Measurements from ENCODE around the gene ASTN2. TPM values are rescaled to one million over a fixed set of nuclear protein-coding genes. Genes with fewer than 3 reads are reported as not detected.

ASTN2 gene
- total and polyA plus RNA-seq, 9 of the 15 experiments (the other 6 are each of a cell fraction or from before 2014, with no cell fraction given) = 0.56 to 3.5 (median 1.9) TPM

DNA sequence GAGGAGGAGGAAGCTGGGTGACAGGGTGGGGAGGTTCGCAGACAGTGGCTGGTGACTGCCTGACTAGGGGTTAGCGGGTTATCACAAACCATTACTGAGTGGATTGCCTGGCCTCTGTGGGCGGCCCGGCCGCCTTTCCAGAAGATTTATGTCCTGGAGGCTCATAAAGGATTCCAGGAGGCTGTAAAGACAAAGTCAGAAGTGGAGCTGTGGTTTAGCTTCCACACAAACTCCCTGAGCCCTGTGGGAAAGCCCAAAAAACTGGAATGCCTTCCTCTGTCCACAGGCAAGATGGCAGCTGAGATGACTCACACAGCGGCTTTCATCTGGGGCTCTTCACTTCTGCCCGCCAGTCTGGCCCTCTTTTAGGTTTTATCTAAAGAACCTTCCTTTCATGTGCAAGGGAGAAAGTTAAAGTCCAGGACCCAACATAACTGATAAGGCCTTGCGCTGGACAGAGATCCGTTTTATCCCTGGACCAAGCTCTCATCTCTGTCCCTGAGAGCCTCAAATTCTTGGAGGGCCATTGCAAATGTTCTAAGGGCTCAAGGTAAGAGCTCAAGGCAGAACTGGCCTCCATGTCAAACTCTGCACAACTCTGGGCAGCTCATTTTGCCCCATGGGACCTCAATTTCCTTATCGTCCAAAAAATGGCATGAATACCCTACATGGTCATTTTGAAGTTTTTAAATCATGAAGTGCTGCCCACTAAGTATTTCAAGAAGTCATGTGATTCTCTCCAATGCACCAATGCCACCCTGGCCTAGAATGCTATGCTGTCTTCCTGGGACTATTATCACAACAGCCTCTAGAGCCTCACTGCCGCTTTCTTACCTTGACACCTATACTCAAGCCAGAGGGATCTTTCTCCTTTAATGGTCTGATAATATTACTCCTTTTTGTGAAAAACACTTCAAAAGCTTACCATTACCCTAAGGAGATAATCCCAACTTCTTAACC, 977.2 kb downstream of the ASTN2 start (continued):
- TF ChIP-seq, protein P1, sequence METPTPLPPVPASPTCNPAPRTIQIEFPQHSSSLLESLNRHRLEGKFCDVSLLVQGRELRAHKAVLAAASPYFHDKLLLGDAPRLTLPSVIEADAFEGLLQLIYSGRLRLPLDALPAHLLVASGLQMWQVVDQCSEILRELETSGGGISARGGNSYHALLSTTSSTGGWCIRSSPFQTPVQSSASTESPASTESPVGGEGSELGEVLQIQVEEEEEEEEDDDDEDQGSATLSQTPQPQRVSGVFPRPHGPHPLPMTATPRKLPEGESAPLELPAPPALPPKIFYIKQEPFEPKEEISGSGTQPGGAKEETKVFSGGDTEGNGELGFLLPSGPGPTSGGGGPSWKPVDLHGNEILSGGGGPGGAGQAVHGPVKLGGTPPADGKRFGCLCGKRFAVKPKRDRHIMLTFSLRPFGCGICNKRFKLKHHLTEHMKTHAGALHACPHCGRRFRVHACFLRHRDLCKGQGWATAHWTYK (CRISPR knock-in tag; IDR thresholded peaks at IDR 0.05) = peak; percentile 83
- TF ChIP-seq NCOR1 (IDR thresholded peaks at IDR 0.05) = peak; percentile 77
- TF ChIP-seq RFX7 (CRISPR knock-in tag; IDR thresholded peaks at IDR 0.05) = no peak
- TF ChIP-seq SREBF1 (IDR thresholded peaks at IDR 0.05; ENCODE audit: borderline replicate concordance, low read depth, low read length) = no peak
- TF ChIP-seq RFX1 (IDR thresholded peaks at IDR 0.05) = no peak
- TF ChIP-seq HDAC2 (IDR thresholded peaks at IDR 0.05) = no peak
- TF ChIP-seq ZNF699 (CRISPR knock-in tag; IDR thresholded peaks at IDR 0.05; ENCODE audit: insufficient replicate concordance) = no peak
- no peak; the same call in 1 of the 2 replicates for TF ChIP-seq RBFOX2 (IDR thresholded peaks at IDR 0.05; ENCODE audit: low read depth, low read length)
- TF ChIP-seq, protein P2, sequence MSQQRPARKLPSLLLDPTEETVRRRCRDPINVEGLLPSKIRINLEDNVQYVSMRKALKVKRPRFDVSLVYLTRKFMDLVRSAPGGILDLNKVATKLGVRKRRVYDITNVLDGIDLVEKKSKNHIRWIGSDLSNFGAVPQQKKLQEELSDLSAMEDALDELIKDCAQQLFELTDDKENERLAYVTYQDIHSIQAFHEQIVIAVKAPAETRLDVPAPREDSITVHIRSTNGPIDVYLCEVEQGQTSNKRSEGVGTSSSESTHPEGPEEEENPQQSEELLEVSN (IDR thresholded peaks at IDR 0.05; ENCODE audit: borderline replicate concordance in 1 of 2, extremely low read depth in 1 of 2, insufficient read depth in 1 of 2, insufficient read length in 1 of 2, low read depth in 1 of 2, low read length in 1 of 2, poor library complexity in 1 of 2, severe bottlenecking in 1 of 2) = no peak
- TF ChIP-seq, protein P3, sequence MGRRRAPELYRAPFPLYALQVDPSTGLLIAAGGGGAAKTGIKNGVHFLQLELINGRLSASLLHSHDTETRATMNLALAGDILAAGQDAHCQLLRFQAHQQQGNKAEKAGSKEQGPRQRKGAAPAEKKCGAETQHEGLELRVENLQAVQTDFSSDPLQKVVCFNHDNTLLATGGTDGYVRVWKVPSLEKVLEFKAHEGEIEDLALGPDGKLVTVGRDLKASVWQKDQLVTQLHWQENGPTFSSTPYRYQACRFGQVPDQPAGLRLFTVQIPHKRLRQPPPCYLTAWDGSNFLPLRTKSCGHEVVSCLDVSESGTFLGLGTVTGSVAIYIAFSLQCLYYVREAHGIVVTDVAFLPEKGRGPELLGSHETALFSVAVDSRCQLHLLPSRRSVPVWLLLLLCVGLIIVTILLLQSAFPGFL (CRISPR knock-in tag; IDR thresholded peaks at IDR 0.05) = no peak
- TF ChIP-seq, protein P4, sequence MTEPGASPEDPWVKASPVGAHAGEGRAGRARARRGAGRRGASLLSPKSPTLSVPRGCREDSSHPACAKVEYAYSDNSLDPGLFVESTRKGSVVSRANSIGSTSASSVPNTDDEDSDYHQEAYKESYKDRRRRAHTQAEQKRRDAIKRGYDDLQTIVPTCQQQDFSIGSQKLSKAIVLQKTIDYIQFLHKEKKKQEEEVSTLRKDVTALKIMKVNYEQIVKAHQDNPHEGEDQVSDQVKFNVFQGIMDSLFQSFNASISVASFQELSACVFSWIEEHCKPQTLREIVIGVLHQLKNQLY (CRISPR knock-in tag; conservative IDR thresholded peaks at IDR 0.05) = no peak
- TF ChIP-seq ZNF354B (CRISPR knock-in tag; IDR thresholded peaks at IDR 0.05) = no peak
- no peak for TF ChIP-seq ZNF165 (CRISPR knock-in tag; IDR thresholded peaks at IDR 0.05; ENCODE audit: borderline replicate concordance)
- TF ChIP-seq U2AF1 (optimal IDR thresholded peaks at IDR 0.05; ENCODE audit: low read depth, low read length) = no peak
- no peak for TF ChIP-seq ZNF707 (CRISPR knock-in tag; conservative IDR thresholded peaks at IDR 0.05)
- no peak for TF ChIP-seq OTX1 (CRISPR knock-in tag; IDR thresholded peaks at IDR 0.05)
- no peak for TF ChIP-seq ZNF780A (CRISPR knock-in tag; IDR thresholded peaks at IDR 0.05)
- no peak for TF ChIP-seq ATF1 (CRISPR knock-in tag; IDR thresholded peaks at IDR 0.05)
- TF ChIP-seq ATF1 (tag; IDR thresholded peaks at IDR 0.05) = peak; percentile 58
- no peak for TF ChIP-seq ILK (tag; IDR thresholded peaks at IDR 0.05; ENCODE audit: borderline replicate concordance, low read depth)
- TF ChIP-seq, protein P5, sequence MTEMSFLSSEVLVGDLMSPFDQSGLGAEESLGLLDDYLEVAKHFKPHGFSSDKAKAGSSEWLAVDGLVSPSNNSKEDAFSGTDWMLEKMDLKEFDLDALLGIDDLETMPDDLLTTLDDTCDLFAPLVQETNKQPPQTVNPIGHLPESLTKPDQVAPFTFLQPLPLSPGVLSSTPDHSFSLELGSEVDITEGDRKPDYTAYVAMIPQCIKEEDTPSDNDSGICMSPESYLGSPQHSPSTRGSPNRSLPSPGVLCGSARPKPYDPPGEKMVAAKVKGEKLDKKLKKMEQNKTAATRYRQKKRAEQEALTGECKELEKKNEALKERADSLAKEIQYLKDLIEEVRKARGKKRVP (CRISPR knock-in tag; IDR thresholded peaks at IDR 0.05) = 0 out of 2 replicates have a peak, but pooled peaks have one; percentile 28
- TF ChIP-seq SMARCA5 (IDR thresholded peaks at IDR 0.05) = no peak
- no peak for TF ChIP-seq CBX5 (IDR thresholded peaks at IDR 0.05; ENCODE audit: borderline replicate concordance, low read depth)

All from K562 (cell line).